ENCODE results near the gene ELL. TPM values are rescaled to one million over a fixed set of nuclear protein-coding genes. Genes with fewer than 3 reads are reported as not detected.

Gene ELL
- total RNA-seq, 4 donors from 2014 or later, result 5.9 to 12.8 (median 9.9) TPM

GRCh38 chr19:18483119-18483890 is 38.6 kb downstream of the ELL start:
- DNase-seq, result no peak
- TF ChIP-seq CTCF (IDR thresholded peaks at IDR 0.05) (no peak), POLR2A (IDR thresholded peaks at IDR 0.05) (no peak)
- WGBS, 2 donors, result 59 to 78% methylated on average over 5 to 9 of the region's 12 CpGs
- H3K27ac ChIP-seq, result peak overlapping the region in 1 of 4 donors; percentile 19
- H3K27me3 ChIP-seq, result no peaks in the 10 kb centered on the region
- H3K4me3 ChIP-seq, result no peak overlapping the region
- peaks cover 33 to 90% (median 69%) of the 10 kb centered on the region in 3 donors for H3K4me1 ChIP-seq
- H3K9me3 ChIP-seq, result no peaks in the 10 kb centered on the region
- no peaks in the 10 kb centered on the region for H3K36me3 ChIP-seq
- intact Hi-C loops (cut with DNase I), result no loop called here

DNA sequence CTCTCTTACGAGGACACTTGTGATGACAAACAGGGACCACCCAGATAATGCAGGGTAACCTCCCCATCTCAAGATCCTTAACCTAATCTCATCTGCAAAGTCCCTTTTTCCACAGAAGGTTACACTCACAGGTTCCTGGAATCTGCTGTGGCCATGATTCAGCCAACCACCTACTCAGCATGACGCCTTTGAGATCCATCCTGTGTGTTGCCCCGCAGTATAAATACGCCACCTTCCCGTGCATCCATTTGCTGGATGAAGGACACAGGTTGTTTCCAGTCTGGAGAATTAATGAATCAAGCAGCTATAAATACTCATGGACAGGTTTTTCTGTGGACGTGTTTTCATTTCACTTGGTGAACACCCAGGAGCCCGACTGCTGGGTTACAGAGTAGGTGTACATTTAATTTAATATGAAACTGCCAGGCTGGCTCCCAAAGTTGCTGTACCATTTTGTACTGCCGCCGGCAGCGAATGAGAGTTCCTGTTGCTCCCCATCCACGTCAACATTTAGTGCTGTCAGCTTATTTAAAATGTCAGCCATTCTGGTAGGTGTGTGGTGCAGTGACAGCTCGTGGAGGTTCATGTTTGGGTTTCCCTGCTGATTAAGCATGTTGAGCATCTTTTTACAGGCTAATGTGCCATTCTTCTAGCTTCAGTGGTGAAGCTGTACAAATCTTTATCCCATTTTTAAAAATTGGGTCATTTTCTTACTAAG is 40.2 kb downstream of the ELL start:
- H3K27me3 ChIP-seq, result no peaks in the 10 kb centered on the region
- WGBS, 2 donors, result 87 to 92% methylated on average over 10 to 11 of the region's 12 CpGs
- TF ChIP-seq POLR2A (IDR thresholded peaks at IDR 0.05), result no peak
- no peak for TF ChIP-seq CTCF (IDR thresholded peaks at IDR 0.05)
- H3K4me1 ChIP-seq, result peaks cover 39 to 87% (median 60%) of the 10 kb centered on the region in 3 donors
- H3K27ac ChIP-seq, result peak overlapping the region in 1 of 4 donors; percentile 94
- no peak for DNase-seq
- H3K9me3 ChIP-seq, result no peaks in the 10 kb centered on the region
- H3K4me3 ChIP-seq, result no peak overlapping the region
- no peaks in the 10 kb centered on the region for H3K36me3 ChIP-seq
- intact Hi-C loops (cut with DNase I), result no loop called here

DNA sequence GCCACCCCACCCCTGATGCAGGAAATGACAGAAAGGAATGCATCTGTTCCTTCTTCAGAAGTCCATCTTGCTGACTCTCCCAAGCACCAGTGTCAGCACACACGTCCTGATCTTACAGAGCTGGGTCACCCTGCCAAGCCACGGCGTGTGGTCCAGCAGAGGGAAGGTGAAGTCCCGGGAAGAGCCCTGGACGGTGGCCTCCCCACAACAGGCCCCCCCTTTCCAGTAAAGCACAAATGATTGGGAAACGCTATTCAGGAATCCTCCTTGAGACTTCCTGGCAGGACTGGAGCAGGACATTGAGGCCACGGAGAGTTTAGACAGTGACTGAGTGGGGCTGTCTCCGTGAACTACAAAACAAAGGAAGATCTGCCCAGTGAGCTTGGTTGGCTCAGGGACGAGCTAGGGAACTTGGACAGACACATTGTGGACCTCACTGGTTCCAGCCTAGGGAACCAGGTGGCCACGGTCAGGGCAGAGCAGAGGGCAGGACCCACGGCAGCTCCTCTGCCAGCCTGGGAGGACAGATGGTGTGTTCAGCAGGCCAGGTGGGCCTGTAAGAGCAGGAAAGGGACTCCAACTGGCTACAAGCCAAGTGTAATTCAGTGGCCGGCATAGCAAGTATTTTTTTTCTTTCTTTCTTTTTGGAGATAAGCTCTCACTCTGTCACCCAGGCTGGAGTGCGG is 41.7 kb downstream of the ELL start:
- peak overlapping the region; percentile 72 to 94 (median 74) for H3K27ac ChIP-seq
- no peaks in the 10 kb centered on the region for H3K27me3 ChIP-seq
- H3K36me3 ChIP-seq, result no peaks in the 10 kb centered on the region
- TF ChIP-seq POLR2A (IDR thresholded peaks at IDR 0.05) (no peak), CTCF (IDR thresholded peaks at IDR 0.05) (no peak)
- 45 to 58% methylated on average over 3 to 4 of the region's 13 CpGs for WGBS, 2 donors
- H3K9me3 ChIP-seq, result no peaks in the 10 kb centered on the region
- H3K4me1 ChIP-seq, result peaks cover 31 to 87% (median 57%) of the 10 kb centered on the region in 3 donors
- DNase-seq, result no peak
- peak overlapping the region in 1 of 4 donors; percentile 24 for H3K4me3 ChIP-seq
- intact Hi-C loops (cut with DNase I), result no loop called here

GRCh38 chr19:18478545-18479311 is 43.1 kb downstream of the ELL start:
- intact Hi-C loops (cut with DNase I), result loop anchor here (10.0 kb wide), 1 partner anchor 96 kb away; the partner anchor contains the start of gene UBA52
- WGBS, 2 donors, result 10 to 42% methylated on average over 2 to 9 of the region's 17 CpGs
- peaks cover 35 to 87% (median 65%) of the 10 kb centered on the region in 3 donors for H3K4me1 ChIP-seq
- TF ChIP-seq POLR2A (IDR thresholded peaks at IDR 0.05) (no peak), CTCF (IDR thresholded peaks at IDR 0.05) (no peak)
- H3K27me3 ChIP-seq, result no peaks in the 10 kb centered on the region
- DNase-seq, result peak; percentile 46
- no peaks in the 10 kb centered on the region for H3K36me3 ChIP-seq
- peak overlapping the region in 1 of 4 donors; percentile 22 for H3K4me3 ChIP-seq
- H3K9me3 ChIP-seq, result no peaks in the 10 kb centered on the region
- H3K27ac ChIP-seq, result peak overlapping the region; percentile 72 to 94 (median 74)

All from esophagus squamous epithelium (tissue), 5 donors.